Parathyroid adenoma (tissue), 2 donors: Measurements from ENCODE around the gene SLC13A1.

Source experiments
- H2AFZ ChIP-seq: fragments of 300-600 bp; sonication (generic); one replicate; pipeline ENCODE4 v1.7.0; 2017; ENCODE audit warnings: antibody characterized with exemption, mild to moderate bottlenecking
- H3K27ac ChIP-seq: fragments of 300-600 bp; sonication (generic); one replicate; pipeline ENCODE4 v1.7.0; 2017
- H3K27me3 ChIP-seq: fragments of 300-600 bp; sonication (generic); one replicate; pipeline ENCODE4 v1.7.0; 2017; ENCODE audit warnings: low read length; ENCODE audit not compliant: control insufficient read depth, insufficient read depth
- H3K36me3 ChIP-seq: fragments of 300-600 bp; sonication (generic); one replicate; pipeline ENCODE4 v1.7.0; 2017; ENCODE audit warnings: low read length; ENCODE audit not compliant: control insufficient read depth, insufficient read depth
- H3K4me1 ChIP-seq: fragments of 300-600 bp; sonication (generic); one replicate; pipeline ENCODE4 v1.7.0; 2017; ENCODE audit warnings: control low read depth
- H3K4me2 ChIP-seq: fragments of 300-600 bp; sonication (generic); one replicate; pipeline ENCODE4 v1.7.0; 2017; ENCODE audit warnings: low read length
- H3K4me3 ChIP-seq: fragments of 300-600 bp; sonication (generic); one replicate; pipeline ENCODE4 v1.7.0; 2017; ENCODE audit warnings: low read depth, low read length
- H3K79me2 ChIP-seq: fragments of 300-600 bp; sonication (generic); one replicate; pipeline ENCODE4 v1.7.0; 2017; ENCODE audit warnings: control low read depth
- H3K9ac ChIP-seq: fragments of 300-600 bp; sonication (generic); one replicate; pipeline ENCODE4 v1.7.0; 2017; ENCODE audit warnings: mild to moderate bottlenecking
- H3K9me3 ChIP-seq: fragments of 300-600 bp; sonication (generic); one replicate; pipeline ENCODE4 v1.7.0; 2017; ENCODE audit warnings: low read length; ENCODE audit not compliant: control insufficient read depth
- TF ChIP-seq, protein P1 (sequence below): fragments of 300-600 bp; sonication (generic); IDR thresholded peaks from one replicate; pipeline ENCODE4 v1.7.0; 2017; ENCODE audit warnings: antibody characterized with exemption, mild to moderate bottlenecking
- donor health status: primary hyperparathyroidism.

The SLC13A1 gene

DNA sequence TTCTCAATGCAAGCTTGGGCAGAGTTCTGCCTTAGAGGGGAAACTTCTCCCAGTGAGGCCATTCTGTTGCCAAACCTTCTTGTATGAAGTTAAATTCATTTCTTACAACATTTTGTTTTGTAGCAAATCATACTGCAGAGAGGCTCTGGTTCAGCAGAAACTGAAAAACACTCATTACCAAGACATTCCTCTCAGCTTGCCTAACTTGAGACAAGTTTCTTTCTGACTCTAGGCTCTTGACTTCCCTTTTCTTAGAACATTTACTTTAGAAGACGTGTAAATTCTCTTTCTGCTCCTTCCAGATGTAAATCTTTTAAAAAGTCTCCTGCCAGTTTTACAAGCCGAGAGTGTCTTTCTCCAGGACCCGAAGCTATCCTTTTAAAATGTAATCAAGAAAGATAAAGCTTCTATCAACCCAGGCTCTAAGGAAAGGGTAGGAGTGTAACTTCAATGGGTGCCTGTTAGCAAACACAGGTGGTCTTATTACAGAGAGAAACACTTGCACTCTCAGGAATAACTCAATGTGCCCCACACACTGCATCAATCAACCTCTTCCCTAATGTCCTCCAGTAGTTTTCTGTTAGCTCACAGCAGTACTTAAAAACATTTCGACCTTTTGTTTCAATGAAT, 123.8 kb downstream of the SLC13A1 start:
- TF ChIP-seq, protein P1, sequence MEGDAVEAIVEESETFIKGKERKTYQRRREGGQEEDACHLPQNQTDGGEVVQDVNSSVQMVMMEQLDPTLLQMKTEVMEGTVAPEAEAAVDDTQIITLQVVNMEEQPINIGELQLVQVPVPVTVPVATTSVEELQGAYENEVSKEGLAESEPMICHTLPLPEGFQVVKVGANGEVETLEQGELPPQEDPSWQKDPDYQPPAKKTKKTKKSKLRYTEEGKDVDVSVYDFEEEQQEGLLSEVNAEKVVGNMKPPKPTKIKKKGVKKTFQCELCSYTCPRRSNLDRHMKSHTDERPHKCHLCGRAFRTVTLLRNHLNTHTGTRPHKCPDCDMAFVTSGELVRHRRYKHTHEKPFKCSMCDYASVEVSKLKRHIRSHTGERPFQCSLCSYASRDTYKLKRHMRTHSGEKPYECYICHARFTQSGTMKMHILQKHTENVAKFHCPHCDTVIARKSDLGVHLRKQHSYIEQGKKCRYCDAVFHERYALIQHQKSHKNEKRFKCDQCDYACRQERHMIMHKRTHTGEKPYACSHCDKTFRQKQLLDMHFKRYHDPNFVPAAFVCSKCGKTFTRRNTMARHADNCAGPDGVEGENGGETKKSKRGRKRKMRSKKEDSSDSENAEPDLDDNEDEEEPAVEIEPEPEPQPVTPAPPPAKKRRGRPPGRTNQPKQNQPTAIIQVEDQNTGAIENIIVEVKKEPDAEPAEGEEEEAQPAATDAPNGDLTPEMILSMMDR: no peak
- Histone ChIP-seq H3K4me1 (no peaks in the 10 kb centered on the region), H2AFZ (no peak overlapping the region), H3K79me2 (no peaks in the 10 kb centered on the region), H3K36me3 (no peaks in the 10 kb centered on the region), H3K9me3 (no peaks in the 10 kb centered on the region), H3K9ac (no peak overlapping the region), H3K4me3 (no peak overlapping the region), H3K27ac (no peak overlapping the region), H3K4me2 (no peak overlapping the region), H3K27me3 (no peaks in the 10 kb centered on the region)

DNA sequence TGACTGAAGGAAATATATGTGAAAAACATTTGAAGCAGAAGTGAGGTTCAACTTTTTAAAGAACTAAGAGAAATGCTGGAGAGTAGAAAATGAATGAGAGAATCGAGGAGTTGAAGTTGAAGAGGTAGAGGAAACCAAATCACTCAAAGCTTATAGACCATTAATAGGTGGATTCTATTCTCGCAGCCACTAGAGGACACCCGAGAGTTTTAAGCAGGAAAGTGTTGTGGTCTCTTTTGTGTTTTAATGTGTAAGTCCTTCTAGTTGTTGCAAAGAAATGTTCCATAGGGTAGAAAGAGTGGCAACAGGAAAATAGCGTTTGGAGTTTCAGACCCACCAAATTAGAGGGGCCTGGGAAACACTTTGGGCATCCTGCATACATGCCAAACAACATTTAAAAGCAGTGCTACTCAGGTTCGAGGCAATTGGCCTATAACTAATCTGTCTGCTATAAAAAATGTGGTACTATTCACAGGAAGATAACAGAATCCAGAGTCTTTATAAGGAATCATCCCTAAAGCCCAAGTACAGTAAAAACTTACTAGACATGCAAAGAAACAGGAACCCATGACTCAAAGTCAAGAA, 129.0 kb downstream of the SLC13A1 start:
- no peaks in the 10 kb centered on the region for H3K9me3 ChIP-seq
- no peak overlapping the region for H3K27ac ChIP-seq
- H3K27me3 ChIP-seq: no peaks in the 10 kb centered on the region
- TF ChIP-seq, protein P1: no peak
- no peaks in the 10 kb centered on the region for H3K36me3 ChIP-seq
- no peak overlapping the region for H3K4me2 ChIP-seq
- H3K4me3 ChIP-seq: no peak overlapping the region
- H2AFZ ChIP-seq: no peak overlapping the region
- no peaks in the 10 kb centered on the region for H3K4me1 ChIP-seq
- no peak overlapping the region for H3K9ac ChIP-seq
- no peaks in the 10 kb centered on the region for H3K79me2 ChIP-seq

DNA sequence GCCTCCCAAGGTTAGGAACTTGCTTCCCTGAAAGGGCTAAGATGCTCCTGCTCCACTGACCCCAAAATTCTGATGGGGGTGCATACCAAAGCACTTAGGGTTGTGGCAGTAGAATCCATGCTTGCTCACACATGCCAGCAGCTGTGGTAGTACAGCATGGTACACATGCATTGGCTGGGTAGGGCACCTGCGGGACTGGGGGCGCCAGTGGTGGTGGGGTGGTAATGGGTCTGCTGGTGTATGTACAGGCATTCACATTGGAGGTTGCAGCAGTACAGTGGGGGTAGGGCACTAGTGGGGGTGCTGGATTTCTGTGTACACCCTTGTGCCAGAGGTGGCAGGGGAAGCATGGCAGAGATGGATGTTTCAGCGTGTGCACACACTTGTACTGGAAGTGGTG, 132.0 kb downstream of the SLC13A1 start:
- Histone ChIP-seq H3K79me2 (no peaks in the 10 kb centered on the region), H3K4me2 (no peak overlapping the region), H3K27ac (no peak overlapping the region), H2AFZ (no peak overlapping the region), H3K9ac (no peak overlapping the region), H3K27me3 (no peaks in the 10 kb centered on the region), H3K9me3 (no peaks in the 10 kb centered on the region), H3K36me3 (no peaks in the 10 kb centered on the region), H3K4me3 (no peak overlapping the region), H3K4me1 (no peaks in the 10 kb centered on the region)
- TF ChIP-seq, protein P1: no peak
